22Rv1 (cell line): ENCODE data around the gene MGAT4A.

Source experiments
- H3K27ac ChIP-seq: fragments of 450-650 bp; 2 replicates; pipeline ENCODE4 v1.5.1; 2017
- ZFX ChIP-seq: fragments of 450-650 bp; IDR thresholded peaks from 2 replicates; pipeline ENCODE4 v1.6.1; 2017; ENCODE audit warnings: antibody characterized with exemption, borderline replicate concordance
- TF ChIP-seq, protein P1 (sequence below): fragments of 450-650 bp; IDR thresholded peaks from 2 replicates; pipeline ENCODE4 v1.5.1; 2017; ENCODE audit warnings: mild to moderate bottlenecking

Gene MGAT4A

GRCh38 chr2:98592565-98592964 is 138.4 kb downstream of the MGAT4A start:
- no peak overlapping the region for H3K27ac ChIP-seq
- TF ChIP-seq, protein P1, sequence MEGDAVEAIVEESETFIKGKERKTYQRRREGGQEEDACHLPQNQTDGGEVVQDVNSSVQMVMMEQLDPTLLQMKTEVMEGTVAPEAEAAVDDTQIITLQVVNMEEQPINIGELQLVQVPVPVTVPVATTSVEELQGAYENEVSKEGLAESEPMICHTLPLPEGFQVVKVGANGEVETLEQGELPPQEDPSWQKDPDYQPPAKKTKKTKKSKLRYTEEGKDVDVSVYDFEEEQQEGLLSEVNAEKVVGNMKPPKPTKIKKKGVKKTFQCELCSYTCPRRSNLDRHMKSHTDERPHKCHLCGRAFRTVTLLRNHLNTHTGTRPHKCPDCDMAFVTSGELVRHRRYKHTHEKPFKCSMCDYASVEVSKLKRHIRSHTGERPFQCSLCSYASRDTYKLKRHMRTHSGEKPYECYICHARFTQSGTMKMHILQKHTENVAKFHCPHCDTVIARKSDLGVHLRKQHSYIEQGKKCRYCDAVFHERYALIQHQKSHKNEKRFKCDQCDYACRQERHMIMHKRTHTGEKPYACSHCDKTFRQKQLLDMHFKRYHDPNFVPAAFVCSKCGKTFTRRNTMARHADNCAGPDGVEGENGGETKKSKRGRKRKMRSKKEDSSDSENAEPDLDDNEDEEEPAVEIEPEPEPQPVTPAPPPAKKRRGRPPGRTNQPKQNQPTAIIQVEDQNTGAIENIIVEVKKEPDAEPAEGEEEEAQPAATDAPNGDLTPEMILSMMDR, result no peak
- TF ChIP-seq ZFX, result no peak

DNA sequence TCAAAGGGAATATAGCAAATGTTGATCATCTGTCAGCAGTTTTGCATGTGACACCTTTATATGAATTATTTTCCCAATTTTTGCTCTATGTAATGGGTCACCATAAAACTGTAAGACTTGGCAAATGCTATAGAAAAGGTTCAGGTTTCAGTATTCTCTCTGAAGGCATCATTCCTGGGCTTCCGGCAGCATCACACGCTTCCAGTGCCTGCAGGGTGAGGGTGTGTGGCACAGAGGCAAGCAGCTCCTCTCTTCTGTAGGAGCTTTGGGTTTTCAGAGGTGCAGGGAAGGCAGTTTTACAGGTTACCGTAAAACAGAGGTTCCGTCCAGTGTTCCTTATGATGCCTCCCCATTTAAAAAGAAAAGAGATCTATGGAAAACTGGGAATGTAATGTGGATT is 141.4 kb downstream of the MGAT4A start:
- H3K27ac ChIP-seq, result no peak overlapping the region
- TF ChIP-seq, protein P1, result no peak
- no peak for TF ChIP-seq ZFX

GRCh38 chr2:98588880-98589431 is 142.0 kb downstream of the MGAT4A start:
- no peak for TF ChIP-seq ZFX
- TF ChIP-seq, protein P1, result no peak
- H3K27ac ChIP-seq, result no peak overlapping the region

DNA sequence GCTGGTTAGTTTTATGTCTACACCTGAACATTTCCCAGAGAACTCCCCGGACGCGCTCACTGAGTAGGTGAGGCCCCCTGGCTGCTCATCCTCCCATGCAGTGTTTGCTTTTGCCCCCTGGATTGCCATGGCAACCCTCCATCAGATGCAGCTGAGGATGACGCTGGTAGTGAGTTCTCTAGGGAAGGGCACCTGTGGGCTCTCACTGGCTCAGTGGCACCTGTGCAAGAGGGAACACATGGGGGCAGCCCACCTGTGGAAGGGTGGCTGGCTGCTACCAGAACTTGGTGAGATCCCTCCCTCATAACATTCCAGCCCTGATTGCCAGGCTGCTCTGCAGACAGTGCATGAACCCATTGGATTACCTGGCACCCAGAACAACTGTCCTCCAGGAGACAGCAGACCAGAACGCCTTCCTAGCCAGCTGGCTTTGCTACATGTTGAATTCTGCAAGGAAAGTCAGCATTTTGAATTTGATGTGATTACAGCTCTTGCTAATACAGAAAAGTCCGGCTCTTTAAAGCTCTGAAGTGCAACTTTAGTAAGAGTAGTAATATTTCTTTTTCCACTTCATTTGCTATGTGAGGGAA is 144.3 kb downstream of the MGAT4A start:
- TF ChIP-seq, protein P1, result no peak
- no peak for TF ChIP-seq ZFX
- H3K27ac ChIP-seq, result no peak overlapping the region

- H3K27ac ChIP-seq, result no peak overlapping the region
- TF ChIP-seq, protein P1, result no peak
- TF ChIP-seq ZFX, result no peak
These were observed 145.5 kb downstream of the MGAT4A start for GRCh38 chr2:98585386-98585785.

DNA sequence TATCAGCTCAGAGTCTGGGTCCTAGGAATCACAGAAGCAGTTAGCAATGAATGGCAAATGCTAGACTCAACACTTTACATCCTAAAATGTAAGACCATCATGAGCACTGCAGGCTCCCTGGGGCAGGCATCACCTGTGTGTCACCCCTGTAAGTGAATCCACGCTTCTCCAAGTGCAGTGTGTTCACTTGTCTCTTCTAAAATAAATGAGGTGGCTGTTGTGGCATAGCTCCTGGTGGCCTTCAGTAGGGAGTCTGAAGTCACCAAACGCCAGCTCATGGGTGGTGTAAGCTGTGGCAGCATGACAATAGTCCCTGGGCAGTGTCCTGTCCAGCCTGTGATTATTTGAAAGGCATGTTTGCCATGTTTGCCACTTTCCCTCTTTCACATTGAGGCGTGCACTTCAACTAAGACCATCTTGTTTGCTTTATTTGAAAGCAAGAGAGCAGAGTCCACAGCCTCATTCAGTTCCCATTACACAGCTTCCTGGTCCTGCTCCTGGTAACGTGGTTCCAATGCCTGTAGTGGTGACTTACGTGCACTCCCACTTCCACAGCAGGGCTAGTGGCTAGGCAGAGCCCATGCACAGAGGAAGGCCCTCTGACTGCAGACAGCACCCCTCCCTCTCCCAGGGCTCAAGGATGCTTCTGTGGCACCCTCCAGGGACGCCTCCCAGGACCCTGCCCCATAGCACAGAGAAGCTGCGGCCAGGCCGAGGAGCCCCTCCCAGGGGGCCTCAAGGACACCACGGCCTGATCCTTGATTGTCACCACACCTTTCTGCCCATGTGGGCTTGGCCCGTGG is 146.9 kb downstream of the MGAT4A start:
- no peak overlapping the region for H3K27ac ChIP-seq
- TF ChIP-seq ZFX, result no peak
- TF ChIP-seq, protein P1, result no peak

GRCh38 chr2:98583276-98583675 is 147.7 kb downstream of the MGAT4A start:
- H3K27ac ChIP-seq, result no peak overlapping the region
- TF ChIP-seq, protein P1, result no peak
- no peak for TF ChIP-seq ZFX
